SK-N-SH treated with all-trans-retinoic acid at 6 μM for 48 hours (cell line): ENCODE results near the gene ANKS1A.

Experiments
- CSDC2 ChIP-seq: fragments of 250-450 bp; sonication (Bioruptor Pico); IDR thresholded peaks from 2 replicates; pipeline ENCODE4 v1.5.0; 2020; ENCODE audit warnings: mild to moderate bottlenecking, moderate library complexity
- TF ChIP-seq, protein P1 (sequence below): fragments of 250-450 bp; sonication (Bioruptor Pico); IDR thresholded peaks from 2 replicates; pipeline ENCODE4 v1.8.0; 2020; ENCODE audit warnings: mild to moderate bottlenecking, moderate library complexity, borderline replicate concordance

DNA sequence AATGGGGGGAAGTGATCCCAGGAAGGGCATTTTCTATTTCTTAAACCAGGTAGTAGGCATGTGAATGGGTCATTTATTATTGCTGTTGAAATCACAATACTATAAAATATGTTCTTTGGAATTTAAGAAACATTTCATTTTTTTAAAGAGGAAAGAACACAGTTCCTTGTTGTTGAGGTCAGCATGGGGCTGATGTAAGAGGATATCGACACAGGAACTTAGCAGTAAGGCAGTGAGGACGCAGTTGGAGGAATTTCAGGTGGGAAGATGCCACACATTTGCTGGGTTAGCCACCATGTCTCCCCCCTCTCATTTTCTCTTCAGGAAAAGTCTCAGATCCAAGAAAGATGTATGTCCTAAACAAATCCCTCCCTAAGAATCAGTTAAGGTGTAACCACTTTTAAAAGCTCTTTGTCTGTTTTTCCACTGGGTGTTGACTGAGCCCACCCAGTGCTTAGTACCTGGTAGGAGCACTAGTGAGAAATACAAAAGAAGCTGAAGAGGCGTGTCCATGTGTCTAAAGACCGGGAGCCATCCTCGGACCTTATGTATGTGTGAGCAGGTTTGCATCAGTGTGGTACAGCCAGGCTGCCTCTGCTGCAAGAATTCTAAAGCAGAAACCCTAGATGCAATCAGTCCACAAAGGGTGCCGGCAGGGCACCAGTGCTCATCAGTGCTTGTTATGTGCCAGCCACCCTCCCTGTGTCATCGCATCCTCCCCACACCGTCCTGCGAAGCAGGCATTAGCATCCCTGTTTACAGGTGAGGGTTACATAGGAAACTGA is 153.2 kb downstream of the ANKS1A start:
- TF ChIP-seq, protein P1, sequence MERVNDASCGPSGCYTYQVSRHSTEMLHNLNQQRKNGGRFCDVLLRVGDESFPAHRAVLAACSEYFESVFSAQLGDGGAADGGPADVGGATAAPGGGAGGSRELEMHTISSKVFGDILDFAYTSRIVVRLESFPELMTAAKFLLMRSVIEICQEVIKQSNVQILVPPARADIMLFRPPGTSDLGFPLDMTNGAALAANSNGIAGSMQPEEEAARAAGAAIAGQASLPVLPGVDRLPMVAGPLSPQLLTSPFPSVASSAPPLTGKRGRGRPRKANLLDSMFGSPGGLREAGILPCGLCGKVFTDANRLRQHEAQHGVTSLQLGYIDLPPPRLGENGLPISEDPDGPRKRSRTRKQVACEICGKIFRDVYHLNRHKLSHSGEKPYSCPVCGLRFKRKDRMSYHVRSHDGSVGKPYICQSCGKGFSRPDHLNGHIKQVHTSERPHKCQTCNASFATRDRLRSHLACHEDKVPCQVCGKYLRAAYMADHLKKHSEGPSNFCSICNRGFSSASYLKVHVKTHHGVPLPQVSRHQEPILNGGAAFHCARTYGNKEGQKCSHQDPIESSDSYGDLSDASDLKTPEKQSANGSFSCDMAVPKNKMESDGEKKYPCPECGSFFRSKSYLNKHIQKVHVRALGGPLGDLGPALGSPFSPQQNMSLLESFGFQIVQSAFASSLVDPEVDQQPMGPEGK (CRISPR knock-in tag), result no peak
- TF ChIP-seq CSDC2, result no peak
